RWPE2 (cell line): ENCODE measurements around the gene CELF2.
A peak's percentile ranks its signal among the peaks of the same experiment; 100 is the strongest.

Source experiments
- ATAC-seq: fragments of 200-7000 bp; cut with Tn5 transposase; 3 replicates; pipeline ENCODE4 v1.9.1; 2021; ENCODE audit warnings: low read depth
- DNase-seq: peaks from one replicate; pipeline ENCODE4 v3.0.0-alpha.2; 2020; ENCODE audit warnings: low spot score
- H3K27ac ChIP-seq: fragments of 450-650 bp; 2 replicates; pipeline ENCODE4 v1.5.1; 2017; ENCODE audit warnings: mild to moderate bottlenecking; ENCODE audit not compliant: poor library complexity, severe bottlenecking
- H3K27me3 ChIP-seq: fragments of 250-450 bp; sonication (Bioruptor Pico); 2 replicates; pipeline ENCODE4 v1.5.1; 2021; ENCODE audit warnings: mild to moderate bottlenecking, moderate library complexity; ENCODE audit not compliant: insufficient read depth, poor library complexity, severe bottlenecking
- H3K36me3 ChIP-seq: fragments of 250-450 bp; sonication (Bioruptor Pico); 2 replicates; pipeline ENCODE4 v1.5.1; 2020; ENCODE audit warnings: low read depth, mild to moderate bottlenecking, moderate library complexity
- H3K4me1 ChIP-seq: fragments of 250-450 bp; sonication (Bioruptor Pico); 2 replicates; pipeline ENCODE4 v1.5.1; 2021; ENCODE audit warnings: mild to moderate bottlenecking, moderate library complexity; ENCODE audit not compliant: insufficient read depth, poor library complexity, severe bottlenecking
- H3K4me3 ChIP-seq: fragments of 250-450 bp; sonication (Bioruptor Pico); 2 replicates; pipeline ENCODE4 v1.5.1; 2021; ENCODE audit warnings: mild to moderate bottlenecking, moderate library complexity; ENCODE audit not compliant: severe bottlenecking
- H3K9me3 ChIP-seq: fragments of 250-450 bp; sonication (Bioruptor Pico); 2 replicates; pipeline ENCODE4 v1.5.1; 2021; ENCODE audit warnings: mild to moderate bottlenecking, moderate library complexity; ENCODE audit not compliant: severe bottlenecking
- CTCF ChIP-seq: fragments of 450-650 bp; IDR thresholded peaks from one replicate; pipeline ENCODE4 v1.5.1; 2017; ENCODE audit warnings: mild to moderate bottlenecking, moderate library complexity; ENCODE audit not compliant: poor library complexity, severe bottlenecking

The CELF2 gene

DNA sequence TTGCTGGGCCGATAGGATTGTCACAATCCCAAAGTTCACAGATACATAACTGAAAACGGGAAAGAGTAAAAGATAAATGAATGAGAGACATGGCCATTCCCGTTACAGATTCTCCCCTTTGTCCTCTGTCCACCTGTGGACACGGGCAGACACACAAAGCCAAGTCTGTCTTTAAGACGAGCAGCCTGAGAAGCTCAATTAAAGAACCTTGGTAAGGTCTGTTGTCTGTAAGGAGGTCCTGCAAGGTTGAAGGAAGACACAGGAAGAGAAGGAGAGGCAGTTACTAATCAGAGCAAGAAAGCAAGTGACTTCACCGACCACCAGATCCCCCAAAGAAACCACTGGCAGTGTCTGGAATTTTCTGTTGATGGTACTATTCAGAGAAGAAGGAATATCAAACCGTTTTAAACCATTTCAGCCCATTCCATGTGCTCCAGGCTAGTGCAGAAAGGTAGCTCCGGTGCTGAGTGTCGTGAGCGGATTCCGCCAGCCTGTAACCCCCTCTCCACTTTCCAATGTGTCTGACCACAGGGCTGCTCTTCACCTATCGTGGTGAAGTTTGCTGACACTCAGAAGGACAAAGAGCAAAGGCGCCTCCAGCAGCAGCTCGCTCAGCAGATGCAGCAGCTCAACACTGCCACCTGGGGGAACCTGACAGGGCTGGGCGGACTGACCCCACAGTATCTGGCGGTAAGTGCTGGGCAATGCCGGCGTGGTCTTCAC, 252.6 kb downstream of the CELF2 start:
- Histone ChIP-seq H3K27me3 (no peaks in the 10 kb centered on the region), H3K27ac (no peak overlapping the region), H3K36me3 (no peaks in the 10 kb centered on the region), H3K4me1 (no peaks in the 10 kb centered on the region), H3K4me3 (no peak overlapping the region), H3K9me3 (no peaks in the 10 kb centered on the region)
- DNase-seq (no peak), ATAC-seq (peak; percentile 84; the same call in 2 of the 3 replicates)
- TF ChIP-seq CTCF, result peak; percentile 83

GRCh38 chr10:11270858-11271179, 253.1 kb downstream of the CELF2 start:
- H3K4me1 ChIP-seq, result no peaks in the 10 kb centered on the region
- no peaks in the 10 kb centered on the region for H3K27me3 ChIP-seq
- no peaks in the 10 kb centered on the region for H3K36me3 ChIP-seq
- no peak overlapping the region for H3K27ac ChIP-seq
- H3K4me3 ChIP-seq, result no peak overlapping the region
- no peak for DNase-seq
- ATAC-seq, result no peak
- no peaks in the 10 kb centered on the region for H3K9me3 ChIP-seq
- TF ChIP-seq CTCF, result peak; percentile 55

GRCh38 chr10:11272915-11273389, 255.3 kb downstream of the CELF2 start:
- DNase-seq (no peak), ATAC-seq (no peak)
- Histone ChIP-seq H3K27ac (no peak overlapping the region), H3K36me3 (no peaks in the 10 kb centered on the region), H3K9me3 (no peaks in the 10 kb centered on the region), H3K4me3 (no peak overlapping the region), H3K4me1 (no peaks in the 10 kb centered on the region), H3K27me3 (no peaks in the 10 kb centered on the region)
- TF ChIP-seq CTCF, result no peak

GRCh38 chr10:11274452-11274851, 256.8 kb downstream of the CELF2 start:
- no peaks in the 10 kb centered on the region for H3K9me3 ChIP-seq
- TF ChIP-seq CTCF, result no peak
- no peak overlapping the region for H3K4me3 ChIP-seq
- ATAC-seq, result no peak
- H3K27ac ChIP-seq, result no peak overlapping the region
- no peaks in the 10 kb centered on the region for H3K27me3 ChIP-seq
- no peaks in the 10 kb centered on the region for H3K36me3 ChIP-seq
- H3K4me1 ChIP-seq, result no peaks in the 10 kb centered on the region
- no peak for DNase-seq

DNA sequence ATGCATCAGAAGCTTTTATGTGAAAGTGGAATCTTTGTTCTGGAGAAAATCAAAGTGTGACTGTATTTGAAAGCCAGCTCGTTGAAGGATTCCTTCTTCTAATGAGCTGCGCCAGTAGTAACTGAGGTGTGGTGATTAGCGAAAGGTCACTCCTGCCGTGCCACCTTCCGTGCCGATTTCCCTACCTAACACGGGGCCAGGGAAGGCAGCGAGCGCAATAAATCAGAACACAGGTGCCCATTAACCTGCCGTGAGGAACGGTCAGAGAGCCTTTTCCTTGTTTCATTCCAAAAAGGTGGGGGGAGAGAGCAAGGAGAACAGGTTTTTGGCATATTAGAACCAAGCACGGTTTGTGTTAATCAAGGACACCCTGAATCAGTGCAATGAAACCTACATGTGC, 258.0 kb downstream of the CELF2 start:
- DNase-seq (no peak), ATAC-seq (no peak)
- Histone ChIP-seq H3K9me3 (no peaks in the 10 kb centered on the region), H3K36me3 (no peaks in the 10 kb centered on the region), H3K4me3 (no peak overlapping the region), H3K27ac (no peak overlapping the region), H3K27me3 (no peaks in the 10 kb centered on the region), H3K4me1 (no peaks in the 10 kb centered on the region)
- TF ChIP-seq CTCF, result no peak
